Osteocyte (in vitro differentiated cells): ENCODE data around the gene PCDH15. TPM values are rescaled to one million over a fixed set of nuclear protein-coding genes. Genes with fewer than 3 reads are reported as not detected.

ENCODE experiments used
- DNase-seq: peaks from one replicate; pipeline ENCODE4 v3.0.0; 2021; ENCODE audit warnings: mixed read lengths; ENCODE audit not compliant: unreplicated experiment; ENCODE audit errors: extremely low spot score
- H3K27ac Mint-ChIP-seq: one replicate; pipeline ENCODE4 v1.8.0; 2021; ENCODE audit warnings: mild to moderate bottlenecking, mixed read lengths; ENCODE audit not compliant: unreplicated experiment
- H3K27me3 Mint-ChIP-seq: one replicate; pipeline ENCODE4 v1.8.0; 2021; ENCODE audit warnings: mixed read lengths; ENCODE audit not compliant: unreplicated experiment
- H3K36me3 Mint-ChIP-seq: one replicate; pipeline ENCODE4 v1.8.0; 2021; ENCODE audit warnings: mixed read lengths; ENCODE audit not compliant: unreplicated experiment
- H3K4me1 Mint-ChIP-seq: one replicate; pipeline ENCODE4 v1.8.0; 2021; ENCODE audit warnings: mixed read lengths; ENCODE audit not compliant: unreplicated experiment
- H3K4me3 Mint-ChIP-seq: one replicate; pipeline ENCODE4 v1.8.0; 2021; ENCODE audit warnings: mild to moderate bottlenecking, moderate library complexity, mixed read lengths; ENCODE audit not compliant: unreplicated experiment
- H3K9me3 Mint-ChIP-seq: one replicate; pipeline ENCODE4 v1.8.0; 2021; ENCODE audit warnings: mixed read lengths; ENCODE audit not compliant: unreplicated experiment
- CTCF ChIP-seq: fragments of 200-600 bp; sonication (generic); IDR thresholded peaks from 2 replicates; pipeline ENCODE4 v1.5.0; 2021; ENCODE audit warnings: antibody characterized with exemption, mild to moderate bottlenecking, moderate library complexity
- total RNA-seq: library from RNA; stranded (reverse); gene quantifications from 2 replicates; pipeline ENCODE4 v1.2.1, GENCODE V29; 2021

PCDH15 gene
- total RNA-seq, 1 donor from 2014 or later = 2.6 TPM

- no peak overlapping the region for H3K27ac Mint-ChIP-seq
- no peaks in the 10 kb centered on the region for H3K9me3 Mint-ChIP-seq
- no peak for DNase-seq
- no peaks in the 10 kb centered on the region for H3K4me1 Mint-ChIP-seq
- H3K4me3 Mint-ChIP-seq = no peak overlapping the region
- no peaks in the 10 kb centered on the region for H3K27me3 Mint-ChIP-seq
- H3K36me3 Mint-ChIP-seq = no peaks in the 10 kb centered on the region
- TF ChIP-seq CTCF = no peak
These were observed 948.4 kb downstream of the PCDH15 start for GRCh38 chr10:53852450-53853175.

GRCh38 chr10:53846809-53847208 is 954.2 kb downstream of the PCDH15 start:
- Mint-ChIP-seq H3K27me3 (peaks cover 11% of the 10 kb centered on the region), H3K9me3 (no peaks in the 10 kb centered on the region), H3K4me3 (no peak overlapping the region), H3K4me1 (peaks cover 2% of the 10 kb centered on the region), H3K36me3 (no peaks in the 10 kb centered on the region), H3K27ac (no peak overlapping the region)
- peak; percentile 33 for TF ChIP-seq CTCF
- DNase-seq = no peak

- no peak overlapping the region for H3K4me3 Mint-ChIP-seq
- H3K4me1 Mint-ChIP-seq = peaks cover 2% of the 10 kb centered on the region
- H3K27ac Mint-ChIP-seq = no peak overlapping the region
- TF ChIP-seq CTCF = no peak
- H3K36me3 Mint-ChIP-seq = no peaks in the 10 kb centered on the region
- H3K9me3 Mint-ChIP-seq = no peaks in the 10 kb centered on the region
- peaks cover 16% of the 10 kb centered on the region for H3K27me3 Mint-ChIP-seq
- DNase-seq = no peak
These were observed 957.2 kb downstream of the PCDH15 start for GRCh38 chr10:53843736-53844362.

- Mint-ChIP-seq H3K27ac (no peak overlapping the region), H3K36me3 (no peaks in the 10 kb centered on the region)
These were observed 959.4 kb downstream of the PCDH15 start for GRCh38 chr10:53841483-53842145.

More at GRCh38 chr10:53841483-53842145, 959.4 kb downstream of the PCDH15 start:
- no peak for DNase-seq
- Mint-ChIP-seq H3K9me3 (no peaks in the 10 kb centered on the region), H3K27me3 (peaks cover 16% of the 10 kb centered on the region), H3K4me3 (no peak overlapping the region), H3K4me1 (peaks cover 2% of the 10 kb centered on the region)
- TF ChIP-seq CTCF = no peak
